Fibroblast of lung (primary cell): ENCODE results near the gene TCF12. TPM values are rescaled to one million over a fixed set of nuclear protein-coding genes. Genes with fewer than 3 reads are reported as not detected.

Source experiments
- DNase-seq, 2 donors: peaks; one replicate each; pipeline versions ENCODE4 v3.0.0 to v3.0.0-alpha.2; 2010; ENCODE audit warnings: low read depth in 2 of 2
- H2AFZ ChIP-seq: 2 replicates; pipeline ENCODE4 v1.5.1; 2012; ENCODE audit warnings: low read length, control low read depth, inconsistent platforms
- H3K27ac ChIP-seq: 2 replicates; pipeline ENCODE4 v1.5.1; 2011; ENCODE audit warnings: low read length, control low read depth; ENCODE audit not compliant: insufficient read depth
- H3K27me3 ChIP-seq: 2 replicates; pipeline ENCODE4 v1.5.1; 2011; ENCODE audit warnings: mild to moderate bottlenecking, low read length; ENCODE audit not compliant: control insufficient read depth, insufficient read depth
- H3K36me3 ChIP-seq: 2 replicates; pipeline ENCODE4 v1.5.1; 2011; ENCODE audit warnings: low read length; ENCODE audit not compliant: control insufficient read depth, insufficient read depth
- H3K4me1 ChIP-seq: 2 replicates; pipeline ENCODE4 v1.5.1; 2011; ENCODE audit warnings: low read length; ENCODE audit not compliant: control insufficient read depth, insufficient read depth; ENCODE audit errors: extremely low read depth
- H3K4me2 ChIP-seq: 2 replicates; pipeline ENCODE4 v1.5.1; 2011; ENCODE audit warnings: low read length, control low read depth; ENCODE audit not compliant: insufficient read depth; ENCODE audit errors: extremely low read depth
- H3K4me3 ChIP-seq, 4 experiments: fragments of 200-600 bp in 1 of 4; sonication (generic) in 1 of 4; replicated peaks in 1 of 4; 2 replicates each; pipeline ENCODE4 v1.5.1; 2011 to 2016; ENCODE audit warnings: low read length in 4 of 4, low read depth in 3 of 4, mild to moderate bottlenecking in 3 of 4, control low read depth in 2 of 4, inconsistent platforms in 1 of 4, mixed read lengths in 1 of 4; ENCODE audit not compliant: insufficient read depth in 1 of 4; ENCODE audit errors: control extremely low read depth in 1 of 4
- H3K79me2 ChIP-seq: 2 replicates; pipeline ENCODE4 v1.5.1; 2012; ENCODE audit warnings: mild to moderate bottlenecking, low read length, inconsistent platforms; ENCODE audit not compliant: control insufficient read depth, insufficient read depth
- H3K9ac ChIP-seq: 2 replicates; pipeline ENCODE4 v1.5.1; 2011; ENCODE audit warnings: mild to moderate bottlenecking, low read length, control low read depth; ENCODE audit not compliant: insufficient read depth
- H3K9me3 ChIP-seq: 2 replicates; pipeline ENCODE4 v1.5.1; 2012; ENCODE audit warnings: low read depth, low read length; ENCODE audit not compliant: control insufficient read depth, insufficient read depth
- H4K20me1 ChIP-seq: 2 replicates; pipeline ENCODE4 v1.5.1; 2011; ENCODE audit warnings: low read length; ENCODE audit not compliant: control insufficient read depth, insufficient read depth; ENCODE audit errors: extremely low read depth
- CTCF ChIP-seq, 2 donors: IDR thresholded peaks in 1 of 2; conservative IDR thresholded peaks in 1 of 2; 1 replicate in 1 of 2; 2 replicates in 1 of 2; pipeline ENCODE4 v1.5.1; 2011 to 2012; ENCODE audit warnings: low read length in 2 of 2, control low read depth in 1 of 2, inconsistent platforms in 1 of 2, low read depth in 1 of 2, mild to moderate bottlenecking in 1 of 2
- EZH2 ChIP-seq: IDR thresholded peaks from 2 replicates; pipeline ENCODE4 v1.5.1; 2012; ENCODE audit warnings: low read length, control low read depth, mild to moderate bottlenecking; ENCODE audit errors: missing control alignments
- polyA plus RNA-seq, 2 donors: library from polyadenylated mRNA; depleted of rRNA in 1 of 2; stranded (reverse) in 1 of 2; unstranded in 1 of 2; fragments of >200 nt; gene quantifications; 2 replicates each; pipeline ENCODE4 v1.2.1, GENCODE V29; 2011 to 2012; ENCODE audit warnings: missing spikeins in 1 of 2
- total RNA-seq: library from RNA; depleted of rRNA; stranded (reverse); fragments of >200 nt; gene quantifications from 2 replicates; pipeline ENCODE4 v1.2.1, GENCODE V29; 2014

The TCF12 gene
- total and polyA plus RNA-seq, 2 donors (not counting 1 experiment from before 2014, with no cell fraction given) = 105 to 232 TPM

DNA sequence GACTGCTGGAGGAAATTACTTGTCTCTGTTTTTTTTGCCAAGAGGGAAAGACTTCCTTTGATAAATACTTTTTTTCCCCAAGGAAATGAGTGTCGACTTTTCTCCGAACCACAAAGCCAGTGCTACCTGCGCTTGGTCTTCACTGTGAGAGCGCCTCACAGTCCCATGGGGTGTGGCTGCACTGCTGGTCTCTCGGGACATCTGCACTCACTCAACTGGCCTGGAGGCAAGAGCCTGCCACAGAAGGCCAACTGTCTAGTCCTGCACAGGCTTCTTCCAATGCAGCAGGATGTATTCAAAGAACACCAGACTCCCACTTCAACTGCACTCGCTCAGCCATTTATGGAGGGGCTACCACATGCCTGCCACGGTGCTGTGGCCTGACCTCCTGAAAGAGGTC lies 417.3 kb downstream of the TCF12 start:
- H3K4me1 ChIP-seq = no peaks in the 10 kb centered on the region
- DNase-seq = no peak
- H3K27me3 ChIP-seq = no peaks in the 10 kb centered on the region
- H4K20me1 ChIP-seq = no peaks in the 10 kb centered on the region
- no peaks in the 10 kb centered on the region for H3K36me3 ChIP-seq
- no peak overlapping the region for H3K9ac ChIP-seq
- H3K27ac ChIP-seq = no peak overlapping the region
- TF ChIP-seq EZH2 (no peak), CTCF (conservative IDR thresholded peaks at IDR 0.05 in 1 of 2, IDR thresholded peaks at IDR 0.05 in 1 of 2; ENCODE audit: low read depth in 1 of 2, low read length in 2 of 2) (no peak)
- H2AFZ ChIP-seq = no peak overlapping the region
- H3K9me3 ChIP-seq = no peaks in the 10 kb centered on the region
- no peak overlapping the region for H3K4me3 ChIP-seq
- H3K79me2 ChIP-seq = no peaks in the 10 kb centered on the region
- H3K4me2 ChIP-seq = no peak overlapping the region

DNA sequence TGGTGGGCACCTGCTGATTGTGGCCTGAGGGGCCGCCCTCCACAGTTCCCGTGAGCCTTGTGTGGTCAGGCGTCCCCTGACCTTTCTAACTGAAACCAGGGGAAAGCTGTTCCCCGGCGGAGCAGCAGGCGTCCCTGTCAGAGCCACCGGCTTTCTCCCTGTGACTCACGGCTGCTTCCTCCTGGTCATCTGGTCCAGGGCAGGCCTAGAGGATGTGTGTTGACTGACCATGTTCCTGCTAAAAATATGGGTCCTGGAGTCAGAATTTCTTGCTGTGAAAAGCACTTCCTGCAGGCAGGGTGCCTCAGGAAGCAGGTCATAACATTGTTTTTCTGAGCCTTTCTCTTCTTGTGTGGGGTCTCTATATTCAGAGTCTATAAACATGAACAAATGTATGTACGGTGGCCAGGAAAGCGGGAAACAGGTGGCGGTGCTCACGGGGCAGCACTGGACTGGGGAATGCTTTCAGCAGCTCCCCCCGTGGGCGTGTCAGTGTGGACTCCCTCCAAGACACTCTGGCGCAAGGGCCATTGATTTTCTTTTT lies 419.5 kb downstream of the TCF12 start:
- no peaks in the 10 kb centered on the region for H3K79me2 ChIP-seq
- H3K4me1 ChIP-seq = no peaks in the 10 kb centered on the region
- no peaks in the 10 kb centered on the region for H3K36me3 ChIP-seq
- TF ChIP-seq CTCF (conservative IDR thresholded peaks at IDR 0.05 in 1 of 2, IDR thresholded peaks at IDR 0.05 in 1 of 2; ENCODE audit: low read depth in 1 of 2, low read length in 2 of 2) = peak; percentile 11 to 33
- no peak for TF ChIP-seq EZH2
- H3K9me3 ChIP-seq = no peaks in the 10 kb centered on the region
- H2AFZ ChIP-seq = no peak overlapping the region
- no peak overlapping the region for H3K4me2 ChIP-seq
- no peaks in the 10 kb centered on the region for H4K20me1 ChIP-seq
- H3K27me3 ChIP-seq = no peaks in the 10 kb centered on the region
- no peak overlapping the region for H3K27ac ChIP-seq
- no peak overlapping the region for H3K9ac ChIP-seq
- no peak overlapping the region for H3K4me3 ChIP-seq
- peak; percentile 36 to 45 for DNase-seq

GRCh38 chr15:57339321-57339720 lies 420.9 kb downstream of the TCF12 start:
- DNase-seq = no peak
- H3K27ac ChIP-seq = no peak overlapping the region

More at GRCh38 chr15:57339321-57339720, 420.9 kb downstream of the TCF12 start:
- H3K4me2 ChIP-seq = no peak overlapping the region
- H3K27me3 ChIP-seq = no peaks in the 10 kb centered on the region
- H3K4me1 ChIP-seq = no peaks in the 10 kb centered on the region
- no peaks in the 10 kb centered on the region for H3K9me3 ChIP-seq
- no peaks in the 10 kb centered on the region for H4K20me1 ChIP-seq
- no peak overlapping the region for H2AFZ ChIP-seq
- TF ChIP-seq CTCF (conservative IDR thresholded peaks at IDR 0.05 in 1 of 2, IDR thresholded peaks at IDR 0.05 in 1 of 2; ENCODE audit: low read depth in 1 of 2, low read length in 2 of 2) = no peak
- no peak for TF ChIP-seq EZH2
- H3K9ac ChIP-seq = no peak overlapping the region
- no peaks in the 10 kb centered on the region for H3K36me3 ChIP-seq
- H3K4me3 ChIP-seq = no peak overlapping the region
- no peaks in the 10 kb centered on the region for H3K79me2 ChIP-seq

Other genes with a start within 250 kb of the TCF12 start
- gene ZNF280D, start 185.1 kb upstream of the TCF12 start, total RNA-seq = 35.7 and 37.7 TPM in 2 replicates
- gene ZNF280D, start 185.1 kb upstream of the TCF12 start, polyA plus RNA-seq = 11.0 and 11.9 TPM in 2 replicates